Measurements from ENCODE around the gene CORIN. TPM values are rescaled to one million over a fixed set of nuclear protein-coding genes. Genes with fewer than 3 reads are reported as not detected.

CORIN gene
- total and polyA plus RNA-seq, 2 of the 13 experiments (the other 11 are each of a cell fraction or from before 2014, with no cell fraction given) = 0.84 to 1.2 TPM

- Histone ChIP-seq H3K9me3 (ENCODE audit: low read length) (no peaks in the 10 kb centered on the region), H3K9ac (ENCODE audit: insufficient read depth, low read depth, low read length) (no peak overlapping the region), H3K36me3 (replicated peaks in 1 of 2; ENCODE audit: control insufficient read depth in 1 of 2, insufficient read depth in 2 of 2, low read length in 2 of 2) (no peaks in the 10 kb centered on the region), H3K27ac (ENCODE audit: extremely low read length, insufficient read depth, low read length) (no peak overlapping the region), H3K4me1 (ENCODE audit: insufficient read depth, low read length) (no peaks in the 10 kb centered on the region), H3K79me2 (ENCODE audit: insufficient read depth, low read length) (no peaks in the 10 kb centered on the region), H2AFZ (ENCODE audit: low read length) (no peak overlapping the region), H4K20me1 (ENCODE audit: insufficient read depth, low read length) (no peaks in the 10 kb centered on the region), H3K4me3 (replicated peaks in 1 of 3; ENCODE audit: insufficient read depth in 1 of 3, low read depth in 2 of 3, low read length in 3 of 3) (no peak overlapping the region), H3K27me3 (ENCODE audit: control insufficient read depth in 1 of 2, insufficient read depth in 2 of 2, low read length in 2 of 2) (no peaks in the 10 kb centered on the region), H3K4me2 (ENCODE audit: low read depth, low read length) (no peak overlapping the region)
- FAIRE-seq (no peak), DNase-seq (ENCODE audit: low spot score) (no peak), ATAC-seq (no peak)
- TF ChIP-seq ZNF543 (CRISPR knock-in tag; IDR thresholded peaks at IDR 0.05) (no peak), ZZZ3 (CRISPR knock-in tag; IDR thresholded peaks at IDR 0.05; ENCODE audit: borderline replicate concordance) (no peak), NFE2 (CRISPR knock-in tag; IDR thresholded peaks at IDR 0.05) (no peak), NR1H2 (CRISPR knock-in tag; IDR thresholded peaks at IDR 0.05; ENCODE audit: borderline replicate concordance, low read depth) (no peak), ZNF615 (CRISPR knock-in tag; IDR thresholded peaks at IDR 0.05; ENCODE audit: borderline replicate concordance) (no peak), HINFP (CRISPR knock-in tag; IDR thresholded peaks at IDR 0.05; ENCODE audit: low read depth) (no peak), CTCF (CRISPR knock-in tag; IDR thresholded peaks at IDR 0.05) (no peak)
- CTCF ChIA-PET (ENCODE audit: low intra/inter-chr PET ratio, low total read pairs) = no interaction called here
- POLR2A ChIA-PET = no interaction called here
- no TSS peak for BruUV-seq (replicated peaks)
- intact Hi-C loops (cut with micrococcal nuclease; ENCODE audit: unreplicated experiment) (no loop called here), in situ Hi-C loops (cut with HindIII; ENCODE audit: extremely low pct_ligation_motif_present, low pct_unique_long_range_greater_than_20kb) (no loop called here)
Observed at GRCh38 chr4:47640911-47641310, 197.0 kb downstream of the CORIN start.

Data from HepG2 (cell line).